HL-60 (cell line): ENCODE measurements around the gene CTSD.

Experiments used
- DNase-seq, 2 experiments: peaks; one replicate each; pipeline ENCODE4 v3.0.0-alpha.2; 2010 to 2020; ENCODE audit warnings: low read depth in 1 of 2, low spot score in 1 of 2
- H3K27ac ChIP-seq: fragments of 250-450 bp; sonication (Bioruptor Pico); replicated peaks from 2 replicates; pipeline ENCODE4 v1.5.1; 2020; ENCODE audit warnings: mild to moderate bottlenecking, moderate library complexity
- H3K27me3 ChIP-seq: fragments of 250-450 bp; sonication (Bioruptor Pico); 2 replicates; pipeline ENCODE4 v1.5.1; 2021; ENCODE audit warnings: mild to moderate bottlenecking, moderate library complexity; ENCODE audit not compliant: insufficient read depth, poor library complexity, severe bottlenecking
- H3K4me3 ChIP-seq: replicated peaks from 2 replicates; pipeline ENCODE4 v1.5.1; 2011; ENCODE audit warnings: mild to moderate bottlenecking, control low read depth, low read length; ENCODE audit not compliant: insufficient read depth
- GABPA ChIP-seq: IDR thresholded peaks from 2 replicates; pipeline ENCODE4 v1.6.1; 2012; ENCODE audit warnings: low read depth
- POLR2AphosphoS5 ChIP-seq: IDR thresholded peaks from 2 replicates; pipeline ENCODE4 v1.6.1; 2012; ENCODE audit warnings: low read depth
- REST ChIP-seq: IDR thresholded peaks from 2 replicates; pipeline ENCODE4 v1.6.1; 2012; ENCODE audit warnings: low read depth; ENCODE audit not compliant: insufficient replicate concordance
- SPI1 ChIP-seq: IDR thresholded peaks from 2 replicates; pipeline ENCODE4 v1.6.1; 2012; ENCODE audit warnings: low read depth, mild to moderate bottlenecking, borderline replicate concordance
- TF ChIP-seq, protein P1 (sequence below): IDR thresholded peaks from one replicate; pipeline ENCODE4 v1.5.1; 2011; ENCODE audit warnings: low read length, control low read depth, inconsistent platforms; ENCODE audit not compliant: insufficient read depth

The CTSD gene

GRCh38 chr11:1744137-1744886, 19.4 kb downstream of the CTSD start:
- H3K27ac ChIP-seq = no peak overlapping the region
- no peak for DNase-seq
- H3K4me3 ChIP-seq = no peak overlapping the region
- TF ChIP-seq GABPA (no peak), POLR2AphosphoS5 (no peak), REST (no peak), SPI1 (no peak)
- TF ChIP-seq, protein P1, sequence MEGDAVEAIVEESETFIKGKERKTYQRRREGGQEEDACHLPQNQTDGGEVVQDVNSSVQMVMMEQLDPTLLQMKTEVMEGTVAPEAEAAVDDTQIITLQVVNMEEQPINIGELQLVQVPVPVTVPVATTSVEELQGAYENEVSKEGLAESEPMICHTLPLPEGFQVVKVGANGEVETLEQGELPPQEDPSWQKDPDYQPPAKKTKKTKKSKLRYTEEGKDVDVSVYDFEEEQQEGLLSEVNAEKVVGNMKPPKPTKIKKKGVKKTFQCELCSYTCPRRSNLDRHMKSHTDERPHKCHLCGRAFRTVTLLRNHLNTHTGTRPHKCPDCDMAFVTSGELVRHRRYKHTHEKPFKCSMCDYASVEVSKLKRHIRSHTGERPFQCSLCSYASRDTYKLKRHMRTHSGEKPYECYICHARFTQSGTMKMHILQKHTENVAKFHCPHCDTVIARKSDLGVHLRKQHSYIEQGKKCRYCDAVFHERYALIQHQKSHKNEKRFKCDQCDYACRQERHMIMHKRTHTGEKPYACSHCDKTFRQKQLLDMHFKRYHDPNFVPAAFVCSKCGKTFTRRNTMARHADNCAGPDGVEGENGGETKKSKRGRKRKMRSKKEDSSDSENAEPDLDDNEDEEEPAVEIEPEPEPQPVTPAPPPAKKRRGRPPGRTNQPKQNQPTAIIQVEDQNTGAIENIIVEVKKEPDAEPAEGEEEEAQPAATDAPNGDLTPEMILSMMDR = no peak
- H3K27me3 ChIP-seq = peaks cover 7% of the 10 kb centered on the region

DNA sequence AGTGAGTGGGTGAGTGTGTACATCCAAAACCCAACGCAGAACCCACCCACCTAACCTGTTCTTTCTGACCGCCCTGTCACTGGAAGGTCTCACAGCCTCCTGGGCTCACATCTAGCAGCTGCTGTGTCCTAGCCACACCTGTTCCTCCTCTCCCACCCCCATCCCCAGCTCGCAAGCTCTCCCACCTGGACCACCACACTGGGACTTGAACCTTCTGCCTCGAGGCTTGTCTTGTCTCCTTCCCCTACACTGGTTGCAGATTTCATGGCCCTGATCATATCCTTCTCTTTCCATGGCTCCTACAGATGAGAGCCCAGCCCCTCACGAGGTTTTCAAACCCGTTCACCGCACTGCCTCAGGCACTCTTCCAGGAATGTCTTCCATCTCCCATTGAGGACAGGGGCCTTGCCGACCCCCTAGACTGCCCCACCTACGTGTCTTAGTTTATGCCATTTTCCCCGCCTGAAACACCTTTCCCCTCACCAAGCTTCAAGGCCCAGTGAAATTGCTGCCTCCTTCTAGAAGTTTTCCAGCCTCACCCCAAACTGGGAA, 20.1 kb downstream of the CTSD start:
- Histone ChIP-seq H3K27me3 (peaks cover 4% of the 10 kb centered on the region), H3K4me3 (no peak overlapping the region), H3K27ac (no peak overlapping the region)
- no peak for TF ChIP-seq REST
- no peak for TF ChIP-seq POLR2AphosphoS5
- TF ChIP-seq, protein P1 = no peak
- no peak for TF ChIP-seq SPI1
- TF ChIP-seq GABPA = no peak
- DNase-seq = no peak

DNA sequence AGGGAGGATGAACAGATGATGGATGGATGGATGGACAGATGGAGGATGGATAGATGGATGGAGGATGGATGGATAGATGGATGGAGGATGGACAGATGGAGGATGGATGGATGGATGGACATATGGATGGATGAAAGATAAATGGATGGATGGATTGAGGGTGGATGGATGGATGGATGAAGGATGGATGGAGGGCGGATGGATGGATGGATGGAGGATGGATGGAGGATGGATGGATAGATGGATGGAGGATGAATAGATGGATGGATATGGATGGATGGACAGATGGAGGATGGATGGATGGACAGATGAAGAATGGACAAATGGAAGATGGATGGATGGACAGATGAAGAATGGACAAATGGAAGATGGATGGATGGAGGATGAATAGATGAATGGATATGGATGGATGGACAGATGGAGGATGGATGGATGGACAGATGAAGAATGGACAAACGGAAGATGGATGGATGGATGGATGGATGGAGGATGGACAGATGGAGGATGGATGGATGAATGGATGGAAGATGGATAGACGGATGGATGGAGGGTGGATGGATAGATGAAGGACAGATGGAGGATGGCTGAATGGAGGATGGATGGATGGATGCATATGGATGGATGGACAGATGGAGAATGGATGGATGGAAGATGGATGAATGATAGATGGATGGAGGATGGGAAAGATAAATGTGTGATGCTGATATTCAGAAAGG, 20.7 kb downstream of the CTSD start:
- H3K27me3 ChIP-seq = peaks cover 2% of the 10 kb centered on the region
- DNase-seq = no peak
- H3K4me3 ChIP-seq = no peak overlapping the region
- TF ChIP-seq GABPA (no peak), SPI1 (no peak), POLR2AphosphoS5 (no peak), REST (no peak)
- TF ChIP-seq, protein P1 = no peak
- H3K27ac ChIP-seq = no peak overlapping the region
